ENCODE results near the gene LRRC8E.

GRCh38 chr19:7914099-7914498 is 25.8 kb downstream of the LRRC8E start:
- TF ChIP-seq CTCF (IDR thresholded peaks at IDR 0.05) (no peak), POLR2A (IDR thresholded peaks at IDR 0.05) (no peak)
